ENCODE measurements around the gene ZNF273.

Gene ZNF273

GRCh38 chr7:64868499-64868898 lies 34.6 kb upstream of the ZNF273 start:
- Histone ChIP-seq H3K27ac (ENCODE audit: insufficient read depth in 1 of 2, low read depth in 1 of 2, low read length in 2 of 2, poor library complexity in 1 of 2, severe bottlenecking in 2 of 2) (no peak overlapping the region), H3K36me3 (ENCODE audit: control insufficient read depth in 4 of 4, insufficient read depth in 4 of 4, low read length in 3 of 4) (no peaks in the 10 kb centered on the region), H3K4me3 (ENCODE audit: control insufficient read depth in 1 of 7, extremely low read depth in 1 of 7, insufficient read depth in 4 of 7, low read depth in 2 of 7, low read length in 6 of 7) (no peak overlapping the region), H3K4me1 (ENCODE audit: control extremely low read depth in 1 of 4, control insufficient read depth in 4 of 4, insufficient read depth in 4 of 4, low read length in 3 of 4) (no peaks in the 10 kb centered on the region), H3K27me3 (replicated peaks in 2 of 5; ENCODE audit: control insufficient read depth in 4 of 5, insufficient read depth in 5 of 5, low read length in 4 of 5) (no peaks in the 10 kb centered on the region), H3K9me3 (ENCODE audit: control extremely low read depth in 1 of 5, control insufficient read depth in 4 of 5, insufficient read depth in 2 of 5, low read depth in 1 of 5, low read length in 4 of 5) (peaks cover 0 to 28% (median 15%) of the 10 kb centered on the region in 5 experiments)
- ChIA-PET CTCF (no interaction called here), POLR2A (no interaction called here)
- DNase-seq = no peak
- 100% methylated on average over 4 of the region's 11 CpGs for WGBS (ENCODE audit: insufficient coverage)

DNA sequence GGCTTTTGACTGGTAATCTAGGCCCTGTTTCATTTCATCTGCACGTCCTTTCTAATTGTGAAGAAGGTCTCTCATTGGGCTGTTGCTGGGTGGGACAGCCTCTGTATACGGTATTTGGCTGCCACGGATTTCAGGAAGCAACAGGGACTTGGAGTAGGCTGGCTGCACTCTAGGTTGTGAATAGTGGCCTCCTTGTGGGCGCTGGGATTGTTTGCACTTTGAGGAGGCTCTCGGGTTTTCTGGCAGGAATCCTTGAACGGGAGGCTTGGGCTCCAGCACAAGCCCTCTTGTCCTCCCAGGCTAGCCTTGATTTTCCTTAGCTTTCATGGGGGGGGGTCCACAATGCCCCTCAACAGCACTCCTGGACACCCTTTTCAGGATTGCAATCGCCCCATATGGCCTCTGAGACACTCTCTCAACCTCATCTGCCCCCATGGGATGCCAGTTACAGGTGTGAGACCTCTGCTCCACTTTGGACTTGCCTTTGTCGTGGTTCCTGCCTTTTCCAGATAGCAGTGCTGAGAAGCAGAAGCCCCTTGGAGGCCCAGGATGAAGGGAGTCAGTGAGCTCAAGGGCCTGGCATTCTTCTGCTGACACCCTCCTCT lies 33.9 kb upstream of the ZNF273 start:
- CTCF ChIA-PET = no interaction called here
- no peak overlapping the region for H3K27ac ChIP-seq (ENCODE audit: insufficient read depth in 1 of 2, low read depth in 1 of 2, low read length in 2 of 2, poor library complexity in 1 of 2, severe bottlenecking in 2 of 2)
- H3K4me3 ChIP-seq (ENCODE audit: control insufficient read depth in 1 of 7, extremely low read depth in 1 of 7, insufficient read depth in 4 of 7, low read depth in 2 of 7, low read length in 6 of 7) = no peak overlapping the region
- H3K36me3 ChIP-seq (ENCODE audit: control insufficient read depth in 4 of 4, insufficient read depth in 4 of 4, low read length in 3 of 4) = no peaks in the 10 kb centered on the region
- DNase-seq = no peak
- H3K4me1 ChIP-seq (ENCODE audit: control extremely low read depth in 1 of 4, control insufficient read depth in 4 of 4, insufficient read depth in 4 of 4, low read length in 3 of 4) = no peaks in the 10 kb centered on the region
- H3K27me3 ChIP-seq (replicated peaks in 2 of 5; ENCODE audit: control insufficient read depth in 4 of 5, insufficient read depth in 5 of 5, low read length in 4 of 5) = no peaks in the 10 kb centered on the region
- POLR2A ChIA-PET = no interaction called here
- H3K9me3 ChIP-seq (ENCODE audit: control extremely low read depth in 1 of 5, control insufficient read depth in 4 of 5, insufficient read depth in 2 of 5, low read depth in 1 of 5, low read length in 4 of 5) = peaks cover 0 to 28% (median 15%) of the 10 kb centered on the region in 5 experiments
- WGBS (ENCODE audit: insufficient coverage) = 88% methylated on average over 8 of the region's 8 CpGs

DNA sequence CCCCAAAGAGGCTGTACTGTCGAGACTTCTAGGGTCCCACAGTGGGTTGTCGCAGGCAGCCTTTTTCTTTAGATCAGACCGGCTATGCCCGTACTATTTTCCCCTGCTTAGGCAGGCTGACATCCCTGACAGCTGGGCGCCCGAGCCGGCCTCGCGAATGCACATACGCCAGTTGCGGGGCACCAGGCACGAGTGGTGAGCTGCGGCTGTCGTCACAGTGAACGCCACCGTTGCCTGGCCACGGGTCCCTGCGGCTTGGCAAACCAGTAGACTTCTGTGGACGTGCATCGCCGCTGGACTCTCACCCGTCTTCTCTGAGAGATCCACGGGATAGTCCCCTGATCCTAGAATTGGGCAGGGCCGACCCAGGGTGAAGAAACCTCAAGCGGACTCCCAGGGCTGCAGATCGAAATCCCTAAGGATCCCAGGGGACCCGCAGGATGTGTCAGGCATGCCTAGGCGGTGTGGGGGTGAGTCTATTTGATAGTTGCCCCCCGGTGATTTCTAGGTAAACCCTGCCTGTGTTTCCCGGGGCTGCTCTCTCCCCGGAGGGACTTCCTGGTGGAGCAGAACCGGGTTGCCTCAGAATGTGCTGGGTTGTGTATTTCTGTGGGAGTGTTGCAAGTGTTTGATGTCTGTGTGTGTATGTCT lies 33.0 kb upstream of the ZNF273 start:
- H3K36me3 ChIP-seq (ENCODE audit: control insufficient read depth in 4 of 4, insufficient read depth in 4 of 4, low read length in 3 of 4) = no peaks in the 10 kb centered on the region
- CTCF ChIA-PET = no interaction called here
- no peaks in the 10 kb centered on the region for H3K27me3 ChIP-seq (replicated peaks in 2 of 5; ENCODE audit: control insufficient read depth in 4 of 5, insufficient read depth in 5 of 5, low read length in 4 of 5)
- no peak overlapping the region for H3K4me3 ChIP-seq (ENCODE audit: control insufficient read depth in 1 of 7, extremely low read depth in 1 of 7, insufficient read depth in 4 of 7, low read depth in 2 of 7, low read length in 6 of 7)
- 98% methylated on average over 30 of the region's 32 CpGs for WGBS (ENCODE audit: insufficient coverage)
- no peak for DNase-seq
- POLR2A ChIA-PET = no interaction called here
- no peak overlapping the region for H3K27ac ChIP-seq (ENCODE audit: insufficient read depth in 1 of 2, low read depth in 1 of 2, low read length in 2 of 2, poor library complexity in 1 of 2, severe bottlenecking in 2 of 2)
- H3K9me3 ChIP-seq (ENCODE audit: control extremely low read depth in 1 of 5, control insufficient read depth in 4 of 5, insufficient read depth in 2 of 5, low read depth in 1 of 5, low read length in 4 of 5) = peaks cover 0 to 33% (median 20%) of the 10 kb centered on the region in 5 experiments
- H3K4me1 ChIP-seq (ENCODE audit: control extremely low read depth in 1 of 4, control insufficient read depth in 4 of 4, insufficient read depth in 4 of 4, low read length in 3 of 4) = no peaks in the 10 kb centered on the region

- no peaks in the 10 kb centered on the region for H3K36me3 ChIP-seq (ENCODE audit: control insufficient read depth in 4 of 4, insufficient read depth in 4 of 4, low read length in 3 of 4)
- 98% methylated on average over 6 of the region's 13 CpGs for WGBS (ENCODE audit: insufficient coverage)
- H3K4me1 ChIP-seq (ENCODE audit: control extremely low read depth in 1 of 4, control insufficient read depth in 4 of 4, insufficient read depth in 4 of 4, low read length in 3 of 4) = no peaks in the 10 kb centered on the region
- POLR2A ChIA-PET = no interaction called here
- no peak overlapping the region for H3K27ac ChIP-seq (ENCODE audit: insufficient read depth in 1 of 2, low read depth in 1 of 2, low read length in 2 of 2, poor library complexity in 1 of 2, severe bottlenecking in 2 of 2)
- CTCF ChIA-PET = no interaction called here
- no peak for DNase-seq
- H3K9me3 ChIP-seq (ENCODE audit: control extremely low read depth in 1 of 5, control insufficient read depth in 4 of 5, insufficient read depth in 2 of 5, low read depth in 1 of 5, low read length in 4 of 5) = peaks cover 0 to 38% (median 20%) of the 10 kb centered on the region in 5 experiments
- peaks cover 0 to under 1% (median 0%) of the 10 kb centered on the region in 5 experiments for H3K27me3 ChIP-seq (replicated peaks in 2 of 5; ENCODE audit: control insufficient read depth in 4 of 5, insufficient read depth in 5 of 5, low read length in 4 of 5)
- H3K4me3 ChIP-seq (ENCODE audit: control insufficient read depth in 1 of 7, extremely low read depth in 1 of 7, insufficient read depth in 4 of 7, low read depth in 2 of 7, low read length in 6 of 7) = no peak overlapping the region
Observed at GRCh38 chr7:64870656-64871055, 32.4 kb upstream of the ZNF273 start.

DNA sequence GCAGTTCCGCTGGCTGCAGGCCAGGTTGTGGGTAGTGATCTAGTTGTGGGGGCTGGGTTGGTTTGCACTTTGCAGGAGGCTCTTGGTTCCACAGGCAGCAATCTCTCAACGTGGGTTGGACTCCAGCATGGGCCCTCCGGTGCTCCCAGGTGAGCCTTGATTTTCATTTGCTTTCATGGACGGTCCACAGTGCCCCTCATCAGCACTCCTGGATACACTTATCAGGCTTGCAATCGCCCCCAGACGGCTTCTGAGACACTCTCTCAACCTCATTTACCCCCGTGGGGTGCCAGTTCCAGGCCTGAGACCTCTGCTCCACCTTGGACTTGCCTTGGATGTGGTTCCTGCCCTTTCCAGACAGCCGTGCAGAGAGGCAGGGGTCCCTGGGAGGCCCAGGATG lies 31.3 kb upstream of the ZNF273 start:
- H3K27me3 ChIP-seq (replicated peaks in 2 of 5; ENCODE audit: control insufficient read depth in 4 of 5, insufficient read depth in 5 of 5, low read length in 4 of 5) = peaks cover 0 to 8% (median 2%) of the 10 kb centered on the region in 5 experiments
- H3K4me1 ChIP-seq (ENCODE audit: control extremely low read depth in 1 of 4, control insufficient read depth in 4 of 4, insufficient read depth in 4 of 4, low read length in 3 of 4) = no peaks in the 10 kb centered on the region
- no peaks in the 10 kb centered on the region for H3K36me3 ChIP-seq (ENCODE audit: control insufficient read depth in 4 of 4, insufficient read depth in 4 of 4, low read length in 3 of 4)
- POLR2A ChIA-PET = no interaction called here
- no peak overlapping the region for H3K4me3 ChIP-seq (ENCODE audit: control insufficient read depth in 1 of 7, extremely low read depth in 1 of 7, insufficient read depth in 4 of 7, low read depth in 2 of 7, low read length in 6 of 7)
- H3K27ac ChIP-seq (ENCODE audit: insufficient read depth in 1 of 2, low read depth in 1 of 2, low read length in 2 of 2, poor library complexity in 1 of 2, severe bottlenecking in 2 of 2) = no peak overlapping the region
- CTCF ChIA-PET = no interaction called here
- no peak for DNase-seq
- WGBS (ENCODE audit: insufficient coverage) = 80% methylated on average over 7 of the region's 8 CpGs
- peaks cover 0 to 42% (median 20%) of the 10 kb centered on the region in 5 experiments for H3K9me3 ChIP-seq (ENCODE audit: control extremely low read depth in 1 of 5, control insufficient read depth in 4 of 5, insufficient read depth in 2 of 5, low read depth in 1 of 5, low read length in 4 of 5)

DNA sequence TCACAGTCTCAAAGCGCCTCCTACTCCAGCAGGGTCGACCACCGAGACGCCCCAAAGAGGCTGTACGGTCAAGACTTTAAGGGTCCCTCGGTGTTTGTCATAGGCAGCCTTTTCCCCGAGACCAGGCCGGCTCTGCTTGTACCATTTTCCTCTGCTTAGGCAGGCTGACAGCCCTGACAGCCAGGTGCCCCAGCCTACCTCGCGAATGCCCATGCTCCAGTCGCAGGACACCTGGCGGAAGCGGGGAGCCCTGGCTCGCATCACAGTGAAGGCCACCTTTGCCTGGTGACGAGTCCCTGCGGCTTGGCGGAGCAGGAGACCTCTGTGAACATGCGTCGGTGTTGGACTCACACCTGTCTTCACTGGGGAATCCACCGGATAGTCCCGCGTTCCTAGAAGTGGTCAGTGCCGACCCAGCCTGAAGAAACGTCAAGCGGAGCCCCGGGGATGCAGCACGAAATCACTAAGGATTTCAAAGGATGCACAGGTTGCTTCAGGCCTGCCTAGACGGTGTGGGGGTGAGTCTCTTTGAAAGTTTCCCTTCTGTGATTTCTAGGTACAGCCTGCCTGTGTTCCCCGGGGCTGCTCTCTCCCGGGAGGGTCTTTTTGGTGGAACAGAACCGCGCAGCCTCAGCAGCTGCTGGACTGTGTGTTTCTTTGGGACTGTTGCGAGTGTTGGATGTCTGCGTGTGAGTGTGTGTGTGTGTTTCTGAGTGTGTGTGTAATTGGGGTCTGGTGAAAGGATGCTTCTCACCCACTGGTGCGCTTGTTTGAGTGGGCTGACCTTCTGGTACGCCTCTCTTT lies 30.5 kb upstream of the ZNF273 start:
- ChIA-PET CTCF (no interaction called here), POLR2A (no interaction called here)
- 98% methylated on average over 31 of the region's 36 CpGs for WGBS (ENCODE audit: insufficient coverage)
- no peaks in the 10 kb centered on the region for H3K36me3 ChIP-seq (ENCODE audit: control insufficient read depth in 4 of 4, insufficient read depth in 4 of 4, low read length in 3 of 4)
- peaks cover 0 to 8% (median 2%) of the 10 kb centered on the region in 5 experiments for H3K27me3 ChIP-seq (replicated peaks in 2 of 5; ENCODE audit: control insufficient read depth in 4 of 5, insufficient read depth in 5 of 5, low read length in 4 of 5)
- no peak overlapping the region for H3K4me3 ChIP-seq (ENCODE audit: control insufficient read depth in 1 of 7, extremely low read depth in 1 of 7, insufficient read depth in 4 of 7, low read depth in 2 of 7, low read length in 6 of 7)
- no peak for DNase-seq
- H3K4me1 ChIP-seq (ENCODE audit: control extremely low read depth in 1 of 4, control insufficient read depth in 4 of 4, insufficient read depth in 4 of 4, low read length in 3 of 4) = peaks cover 0 to 6% (median 3%) of the 10 kb centered on the region in 4 experiments
- no peak overlapping the region for H3K27ac ChIP-seq (ENCODE audit: insufficient read depth in 1 of 2, low read depth in 1 of 2, low read length in 2 of 2, poor library complexity in 1 of 2, severe bottlenecking in 2 of 2)
- H3K9me3 ChIP-seq (ENCODE audit: control extremely low read depth in 1 of 5, control insufficient read depth in 4 of 5, insufficient read depth in 2 of 5, low read depth in 1 of 5, low read length in 4 of 5) = peaks cover 0 to 42% (median 20%) of the 10 kb centered on the region in 5 experiments

DNA sequence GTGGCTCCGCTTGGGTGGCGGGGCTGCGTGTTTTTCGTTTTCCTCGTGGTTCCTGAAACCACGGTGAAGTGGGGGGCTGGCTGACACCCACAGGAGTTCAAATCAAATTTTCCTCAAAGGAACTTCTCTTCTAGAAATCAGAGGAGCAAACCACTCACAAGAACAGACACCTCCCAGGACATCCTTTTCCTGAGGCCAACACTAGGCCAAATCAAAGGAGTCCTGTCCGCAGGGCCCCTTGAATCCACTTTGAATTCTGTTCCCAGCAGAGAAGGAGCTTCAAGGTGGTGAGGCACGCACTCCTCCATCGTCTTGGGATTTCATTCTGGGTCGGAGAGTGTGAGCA lies 29.9 kb upstream of the ZNF273 start:
- 92% methylated on average over 9 of the region's 10 CpGs for WGBS (ENCODE audit: insufficient coverage)
- Histone ChIP-seq H3K9me3 (ENCODE audit: control extremely low read depth in 1 of 5, control insufficient read depth in 4 of 5, insufficient read depth in 2 of 5, low read depth in 1 of 5, low read length in 4 of 5) (peaks cover 0 to 45% (median 20%) of the 10 kb centered on the region in 5 experiments), H3K36me3 (ENCODE audit: control insufficient read depth in 4 of 4, insufficient read depth in 4 of 4, low read length in 3 of 4) (no peaks in the 10 kb centered on the region), H3K27me3 (replicated peaks in 2 of 5; ENCODE audit: control insufficient read depth in 4 of 5, insufficient read depth in 5 of 5, low read length in 4 of 5) (peaks cover 0 to 11% (median 2%) of the 10 kb centered on the region in 5 experiments), H3K27ac (ENCODE audit: insufficient read depth in 1 of 2, low read depth in 1 of 2, low read length in 2 of 2, poor library complexity in 1 of 2, severe bottlenecking in 2 of 2) (no peak overlapping the region), H3K4me1 (ENCODE audit: control extremely low read depth in 1 of 4, control insufficient read depth in 4 of 4, insufficient read depth in 4 of 4, low read length in 3 of 4) (peaks cover 0 to 7% (median 3%) of the 10 kb centered on the region in 4 experiments), H3K4me3 (ENCODE audit: control insufficient read depth in 1 of 7, extremely low read depth in 1 of 7, insufficient read depth in 4 of 7, low read depth in 2 of 7, low read length in 6 of 7) (no peak overlapping the region)
- ChIA-PET CTCF (no interaction called here), POLR2A (no interaction called here)
- no peak for DNase-seq

All from common myeloid progenitor, CD34-positive (primary cell).